COLO668 (cell line): ENCODE measurements around the gene SAP130.

ENCODE experiments used
- DNase-seq: peaks from one replicate; lab custom pipeline; 2025; ENCODE audit not compliant: unreplicated experiment; lab: John Stamatoyannopoulos, UW

SAP130 gene

GRCh38 chr2:128027801-128028667, at the start of gene SAP130:
TSS of gene SAP130 (minus strand) at chr2:128028059. CDS start at chr2:128026292, 1,767 bp downstream.
- DNase-seq, result peak; percentile 97

GRCh38 chr2:128076461-128077106, 48.7 kb upstream of the SAP130 start:
- no peak for DNase-seq

GRCh38 chr2:128073278-128073677, 45.4 kb upstream of the SAP130 start:
- DNase-seq, result no peak

GRCh38 chr2:128069769-128070168, 41.9 kb upstream of the SAP130 start:
- no peak for DNase-seq

- DNase-seq, result no peak
Measured at GRCh38 chr2:128064353-128064752, 36.5 kb upstream of the SAP130 start.

- DNase-seq, result no peak
Measured at GRCh38 chr2:128062571-128062970, 34.7 kb upstream of the SAP130 start.

- no peak for DNase-seq
Measured at GRCh38 chr2:128058114-128058513, 30.3 kb upstream of the SAP130 start.

GRCh38 chr2:128057334-128057733, 29.5 kb upstream of the SAP130 start:
- no peak for DNase-seq

GRCh38 chr2:128054104-128054885, 26.4 kb upstream of the SAP130 start:
- DNase-seq, result no peak

- no peak for DNase-seq
Measured at GRCh38 chr2:128053331-128053730, 25.5 kb upstream of the SAP130 start.

GRCh38 chr2:128043041-128043440, 15.2 kb upstream of the SAP130 start:
- no peak for DNase-seq

GRCh38 chr2:128041561-128041960, 13.7 kb upstream of the SAP130 start:
- no peak for DNase-seq

GRCh38 chr2:128040166-128040771, 12.4 kb upstream of the SAP130 start:
- no peak for DNase-seq

- no peak for DNase-seq
Measured at GRCh38 chr2:128039535-128039934, 11.7 kb upstream of the SAP130 start.

GRCh38 chr2:128038411-128038810, 10.6 kb upstream of the SAP130 start:
- no peak for DNase-seq

- DNase-seq, result no peak
Measured at GRCh38 chr2:128037649-128038048, 9.8 kb upstream of the SAP130 start.

- no peak for DNase-seq
Measured at GRCh38 chr2:128036748-128037607, 9.1 kb upstream of the SAP130 start.

- no peak for DNase-seq
Measured at GRCh38 chr2:128032092-128032491, 4.2 kb upstream of the SAP130 start.

GRCh38 chr2:128028668-128029054, 802 bp upstream of the SAP130 start:
- no peak for DNase-seq

GRCh38 chr2:128027278-128027800, 520 bp downstream of the SAP130 start:
- DNase-seq, result peak; percentile 98
